ENCODE data around the gene IMMT.

- TF ChIP-seq REST (IDR thresholded peaks at IDR 0.05; ENCODE audit: unreplicated experiment) (no peak), CTCF (conservative IDR thresholded peaks at IDR 0.05; ENCODE audit: low read depth in 2 of 2) (no peak), POLR2AphosphoS5 (IDR thresholded peaks at IDR 0.05; ENCODE audit: low read depth) (no peak), CREB1 (CRISPR knock-in tag; IDR thresholded peaks at IDR 0.05; ENCODE audit: low read depth) (no peak), EZH2 (IDR thresholded peaks at IDR 0.05; ENCODE audit: low read depth, unreplicated experiment) (no peak), EZH2phosphoT487 (IDR thresholded peaks at IDR 0.05; ENCODE audit: unreplicated experiment) (no peak), JUNB (IDR thresholded peaks at IDR 0.05; ENCODE audit: unreplicated experiment) (no peak), ZNF331 (CRISPR knock-in tag; IDR thresholded peaks at IDR 0.05; ENCODE audit: low read depth) (no peak), NANOG (IDR thresholded peaks at IDR 0.05; ENCODE audit: borderline replicate concordance) (no peak), STAT1 (IDR thresholded peaks at IDR 0.05; ENCODE audit: unreplicated experiment) (no peak), ETS1 (IDR thresholded peaks at IDR 0.05) (no peak), ZNF114 (CRISPR knock-in tag; IDR thresholded peaks at IDR 0.05) (no peak)
- TF ChIP-seq, protein P1, sequence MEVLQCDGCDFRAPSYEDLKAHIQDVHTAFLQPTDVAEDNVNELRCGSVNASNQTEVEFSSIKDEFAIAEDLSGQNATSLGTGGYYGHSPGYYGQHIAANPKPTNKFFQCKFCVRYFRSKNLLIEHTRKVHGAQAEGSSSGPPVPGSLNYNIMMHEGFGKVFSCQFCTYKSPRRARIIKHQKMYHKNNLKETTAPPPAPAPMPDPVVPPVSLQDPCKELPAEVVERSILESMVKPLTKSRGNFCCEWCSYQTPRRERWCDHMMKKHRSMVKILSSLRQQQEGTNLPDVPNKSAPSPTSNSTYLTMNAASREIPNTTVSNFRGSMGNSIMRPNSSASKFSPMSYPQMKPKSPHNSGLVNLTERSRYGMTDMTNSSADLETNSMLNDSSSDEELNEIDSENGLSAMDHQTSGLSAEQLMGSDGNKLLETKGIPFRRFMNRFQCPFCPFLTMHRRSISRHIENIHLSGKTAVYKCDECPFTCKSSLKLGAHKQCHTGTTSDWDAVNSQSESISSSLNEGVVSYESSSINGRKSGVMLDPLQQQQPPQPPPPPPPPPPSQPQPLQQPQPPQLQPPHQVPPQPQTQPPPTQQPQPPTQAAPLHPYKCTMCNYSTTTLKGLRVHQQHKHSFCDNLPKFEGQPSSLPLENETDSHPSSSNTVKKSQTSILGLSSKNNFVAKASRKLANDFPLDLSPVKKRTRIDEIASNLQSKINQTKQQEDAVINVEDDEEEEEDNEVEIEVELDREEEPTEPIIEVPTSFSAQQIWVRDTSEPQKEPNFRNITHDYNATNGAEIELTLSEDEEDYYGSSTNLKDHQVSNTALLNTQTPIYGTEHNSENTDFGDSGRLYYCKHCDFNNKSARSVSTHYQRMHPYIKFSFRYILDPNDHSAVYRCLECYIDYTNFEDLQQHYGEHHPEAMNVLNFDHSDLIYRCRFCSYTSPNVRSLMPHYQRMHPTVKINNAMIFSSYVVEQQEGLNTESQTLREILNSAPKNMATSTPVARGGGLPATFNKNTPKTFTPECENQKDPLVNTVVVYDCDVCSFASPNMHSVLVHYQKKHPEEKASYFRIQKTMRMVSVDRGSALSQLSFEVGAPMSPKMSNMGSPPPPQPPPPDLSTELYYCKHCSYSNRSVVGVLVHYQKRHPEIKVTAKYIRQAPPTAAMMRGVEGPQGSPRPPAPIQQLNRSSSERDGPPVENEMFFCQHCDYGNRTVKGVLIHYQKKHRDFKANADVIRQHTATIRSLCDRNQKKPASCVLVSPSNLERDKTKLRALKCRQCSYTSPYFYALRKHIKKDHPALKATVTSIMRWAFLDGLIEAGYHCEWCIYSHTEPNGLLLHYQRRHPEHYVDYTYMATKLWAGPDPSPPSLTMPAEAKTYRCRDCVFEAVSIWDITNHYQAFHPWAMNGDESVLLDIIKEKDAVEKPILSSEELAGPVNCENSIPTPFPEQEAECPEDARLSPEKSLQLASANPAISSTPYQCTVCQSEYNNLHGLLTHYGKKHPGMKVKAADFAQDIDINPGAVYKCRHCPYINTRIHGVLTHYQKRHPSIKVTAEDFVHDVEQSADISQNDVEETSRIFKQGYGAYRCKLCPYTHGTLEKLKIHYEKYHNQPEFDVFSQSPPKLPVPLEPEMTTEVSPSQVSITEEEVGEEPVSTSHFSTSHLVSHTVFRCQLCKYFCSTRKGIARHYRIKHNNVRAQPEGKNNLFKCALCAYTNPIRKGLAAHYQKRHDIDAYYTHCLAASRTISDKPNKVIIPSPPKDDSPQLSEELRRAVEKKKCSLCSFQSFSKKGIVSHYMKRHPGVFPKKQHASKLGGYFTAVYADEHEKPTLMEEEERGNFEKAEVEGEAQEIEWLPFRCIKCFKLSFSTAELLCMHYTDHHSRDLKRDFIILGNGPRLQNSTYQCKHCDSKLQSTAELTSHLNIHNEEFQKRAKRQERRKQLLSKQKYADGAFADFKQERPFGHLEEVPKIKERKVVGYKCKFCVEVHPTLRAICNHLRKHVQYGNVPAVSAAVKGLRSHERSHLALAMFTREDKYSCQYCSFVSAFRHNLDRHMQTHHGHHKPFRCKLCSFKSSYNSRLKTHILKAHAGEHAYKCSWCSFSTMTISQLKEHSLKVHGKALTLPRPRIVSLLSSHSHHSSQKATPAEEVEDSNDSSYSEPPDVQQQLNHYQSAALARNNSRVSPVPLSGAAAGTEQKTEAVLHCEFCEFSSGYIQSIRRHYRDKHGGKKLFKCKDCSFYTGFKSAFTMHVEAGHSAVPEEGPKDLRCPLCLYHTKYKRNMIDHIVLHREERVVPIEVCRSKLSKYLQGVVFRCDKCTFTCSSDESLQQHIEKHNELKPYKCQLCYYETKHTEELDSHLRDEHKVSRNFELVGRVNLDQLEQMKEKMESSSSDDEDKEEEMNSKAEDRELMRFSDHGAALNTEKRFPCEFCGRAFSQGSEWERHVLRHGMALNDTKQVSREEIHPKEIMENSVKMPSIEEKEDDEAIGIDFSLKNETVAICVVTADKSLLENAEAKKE (CRISPR knock-in tag; IDR thresholded peaks at IDR 0.05) = no peak
These were observed 31.6 kb upstream of the IMMT start for GRCh38 chr2:86226636-86227520.
